Endothelial cell of umbilical vein (primary cell): ENCODE data around the gene VANGL1. TPM values are rescaled to one million over a fixed set of nuclear protein-coding genes. Genes with fewer than 3 reads are reported as not detected.

ENCODE experiments used
- BruUV-seq: library from RNA; stranded (reverse); fragments of 400-500 nt; replicated peaks from 2 replicates; lab custom pipeline; 2021; lab: Mats Ljungman, UMichigan
- CTCF ChIA-PET: fragments of 300-600, 350-600 bp; sonication (Branson Sonifier 250); formaldehyde crosslinking; loops from one replicate; lab custom pipeline; 2021; ENCODE audit warnings: antibody characterized with exemption, inconsistent platforms; lab: Charles Lee
- POLR2A ChIA-PET: fragments of 300-600, 350-600 bp; sonication (Branson Sonifier 250); formaldehyde crosslinking; loops from one replicate; lab custom pipeline; 2021; ENCODE audit warnings: antibody characterized with exemption, inconsistent platforms; lab: Charles Lee
- DNase-seq: peaks from one replicate; pipeline ENCODE4 v3.0.0-alpha.2; 2011; ENCODE audit warnings: low read depth, low spot score
- FAIRE-seq: peaks from 2 replicates; lab custom pipeline; 2011; peaks lifted over from hg19 to GRCh38; lab: Jason Lieb, UNC
- H2AFZ ChIP-seq: 2 replicates; pipeline ENCODE4 v1.6.0; 2012; ENCODE audit warnings: low read depth, low read length, control low read depth, inconsistent platforms
- H3K27ac ChIP-seq: 2 replicates; pipeline ENCODE4 v1.5.1; 2011; ENCODE audit warnings: low read depth, mild to moderate bottlenecking, control low read depth, low read length, moderate library complexity; ENCODE audit not compliant: insufficient read depth
- H3K27me3 ChIP-seq, 2 experiments: 2 replicates each; pipeline versions ENCODE4 v1.6.0 to v1.6.1; 2011; ENCODE audit warnings: low read length in 2 of 2, mixed read lengths in 1 of 2; ENCODE audit not compliant: control insufficient read depth in 2 of 2, insufficient read depth in 2 of 2
- H3K36me3 ChIP-seq, 2 experiments: 2 replicates in 1 of 2; 3 replicates in 1 of 2; pipeline ENCODE4 v1.5.1; 2011; ENCODE audit warnings: low read length in 2 of 2, mild to moderate bottlenecking in 1 of 2, moderate library complexity in 1 of 2; ENCODE audit not compliant: control insufficient read depth in 2 of 2, insufficient read depth in 2 of 2; ENCODE audit errors: extremely low read depth in 1 of 2
- H3K4me1 ChIP-seq: 3 replicates; pipeline ENCODE4 v1.5.1; 2011; ENCODE audit warnings: mild to moderate bottlenecking, low read length; ENCODE audit not compliant: control insufficient read depth, insufficient read depth; ENCODE audit errors: extremely low read depth
- H3K4me2 ChIP-seq: 2 replicates; pipeline ENCODE4 v1.6.1; 2011; ENCODE audit warnings: low read length, control low read depth, mixed read lengths; ENCODE audit not compliant: insufficient read depth
- H3K4me3 ChIP-seq, 3 experiments: fragments of 200-600 bp in 1 of 3; sonication (generic), shearing (Covaris generic) in 1 of 3; replicated peaks in 1 of 3; 2 replicates each; pipeline ENCODE4 v1.5.1; 2011 to 2016; ENCODE audit warnings: control low read depth in 3 of 3, low read length in 3 of 3, mild to moderate bottlenecking in 2 of 3, inconsistent platforms in 1 of 3, low read depth in 1 of 3, moderate library complexity in 1 of 3; ENCODE audit not compliant: insufficient read depth in 1 of 3
- H3K79me2 ChIP-seq: 2 replicates; pipeline ENCODE4 v1.6.0; 2012; ENCODE audit warnings: low read length, inconsistent platforms; ENCODE audit not compliant: control insufficient read depth, insufficient read depth
- H3K9ac ChIP-seq: replicated peaks from 2 replicates; pipeline ENCODE3; 2011; ENCODE audit warnings: low read length, control low read depth; ENCODE audit not compliant: insufficient read depth; ENCODE audit errors: extremely low read depth
- H3K9me1 ChIP-seq: replicated peaks from 3 replicates; pipeline ENCODE4 v1.6.0; 2011; ENCODE audit warnings: mild to moderate bottlenecking, low read length; ENCODE audit not compliant: control insufficient read depth, insufficient read depth; ENCODE audit errors: extremely low read depth
- H3K9me3 ChIP-seq: replicated peaks from 2 replicates; pipeline ENCODE4 v1.5.1; 2012; ENCODE audit warnings: low read length, inconsistent platforms; ENCODE audit not compliant: control insufficient read depth, insufficient read depth
- H4K20me1 ChIP-seq: replicated peaks from 2 replicates; pipeline ENCODE3; 2011; ENCODE audit warnings: mild to moderate bottlenecking, low read length; ENCODE audit not compliant: control insufficient read depth, insufficient read depth; ENCODE audit errors: extremely low read depth
- FOS ChIP-seq: IDR thresholded peaks from 2 replicates; pipeline ENCODE4 v1.6.1; 2011; ENCODE audit warnings: mild to moderate bottlenecking, low read length, moderate library complexity, borderline replicate concordance; ENCODE audit not compliant: insufficient read depth
- POLR2AphosphoS5 ChIP-seq: IDR thresholded peaks from 2 replicates; pipeline ENCODE4 v1.6.1; 2012; ENCODE audit warnings: low read depth, mild to moderate bottlenecking, control low read depth, low read length, moderate library complexity; ENCODE audit not compliant: insufficient read depth
- dilution Hi-C: fragments of 300-500 bp; cut with MboI; formaldehyde crosslinking; loops from one replicate; pipeline ENCODE4 v1.15.0; 2019; ENCODE audit warnings: low sequenced_read_pairs; ENCODE audit not compliant: extremely low pct_ligation_motif_present
- intact Hi-C: fragments of 100-400 bp; cut with micrococcal nuclease; formaldehyde crosslinking; loops from one replicate; pipeline ENCODE4 v1.10.0; 2022
- polyA plus RNA-seq, 4 experiments: library from polyadenylated mRNA; depleted of rRNA in 3 of 4; stranded (reverse) in 3 of 4; unstranded in 1 of 4; fragments of >200 nt; gene quantifications; 2 replicates each; pipeline versions ENCODE4 v1.2.1 to v1.2.3, GENCODE V29; 2011 to 2012; ENCODE audit warnings: missing spikeins in 1 of 4
- total RNA-seq: library from RNA; stranded (reverse); gene quantifications from 2 replicates; pipeline ENCODE4 v1.2.3, GENCODE V29; 2021

VANGL1 gene
- total and polyA plus RNA-seq, 2 donors (not counting 3 experiments of a cell fraction or from before 2014, with no cell fraction given) = 15.0 to 24.8 TPM

GRCh38 chr1:115690972-115691371 is 49.2 kb downstream of the VANGL1 start:
- no peak overlapping the region for H3K9ac ChIP-seq
- no peak overlapping the region for H3K4me2 ChIP-seq
- DNase-seq = no peak
- no peaks in the 10 kb centered on the region for H3K27me3 ChIP-seq
- no peak overlapping the region for H3K4me3 ChIP-seq
- peaks cover 3 to 12% of the 10 kb centered on the region in 2 experiments for H3K36me3 ChIP-seq
- intact Hi-C loops = loop anchor here (5.0 kb wide), 1 partner anchor 49 kb away; the partner anchor contains the start of gene VANGL1
- no peaks in the 10 kb centered on the region for H3K4me1 ChIP-seq
- dilution Hi-C loops = no loop called here
- TF ChIP-seq FOS = no peak
- H3K79me2 ChIP-seq = no peaks in the 10 kb centered on the region
- H3K27ac ChIP-seq = no peak overlapping the region
- H2AFZ ChIP-seq = no peak overlapping the region
- H4K20me1 ChIP-seq = no peaks in the 10 kb centered on the region
- ChIA-PET CTCF (interaction anchor here (0.9 to 5.8 kb wide), 3 partner anchors 16 to 95 kb away, joined by 3 to 24 read pairs (median 3); no protein-coding TSS in a partner anchor), POLR2A (no interaction called here)
- H3K9me3 ChIP-seq = no peaks in the 10 kb centered on the region
- FAIRE-seq = no peak
- no TSS peak for BruUV-seq
- no peaks in the 10 kb centered on the region for H3K9me1 ChIP-seq

DNA sequence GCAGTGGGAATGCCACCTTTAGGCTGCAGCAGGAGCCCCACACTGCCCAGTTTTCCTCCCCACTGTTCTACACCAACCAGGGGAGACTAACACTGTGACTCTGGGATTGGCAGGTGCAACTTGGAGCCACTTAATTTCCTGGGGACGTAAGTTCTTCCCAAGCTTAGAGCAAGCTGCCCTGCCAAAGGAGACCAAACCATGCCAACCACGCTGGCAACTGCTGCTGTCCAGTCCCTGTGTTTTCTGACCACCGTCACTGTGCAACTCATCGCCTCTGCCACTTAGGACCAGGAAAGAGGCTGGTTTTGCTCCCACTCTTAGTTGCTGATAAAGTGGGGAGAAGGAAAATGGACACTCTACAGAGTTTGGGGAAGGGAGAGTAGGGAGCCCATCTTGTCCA is 50.5 kb downstream of the VANGL1 start:
- FAIRE-seq (no peak), DNase-seq (no peak)
- no peaks in the 10 kb centered on the region for H3K9me3 ChIP-seq
- no peaks in the 10 kb centered on the region for H3K79me2 ChIP-seq
- H3K4me1 ChIP-seq = no peaks in the 10 kb centered on the region
- H3K9ac ChIP-seq = no peak overlapping the region
- dilution Hi-C loops = no loop called here
- H3K27ac ChIP-seq = no peak overlapping the region
- no peaks in the 10 kb centered on the region for H3K9me1 ChIP-seq
- no TSS peak for BruUV-seq
- TF ChIP-seq POLR2AphosphoS5 = no peak
- ChIA-PET POLR2A (no interaction called here), CTCF (interaction anchor here (2.6 to 5.8 kb wide), 2 partner anchors 14 to 84 kb away, joined by 9 to 24 read pairs; no protein-coding TSS in a partner anchor)
- H3K4me3 ChIP-seq = no peak overlapping the region
- H3K27me3 ChIP-seq = no peaks in the 10 kb centered on the region
- peaks cover 3 to 12% of the 10 kb centered on the region in 2 experiments for H3K36me3 ChIP-seq
- no peaks in the 10 kb centered on the region for H4K20me1 ChIP-seq
- H3K4me2 ChIP-seq = no peak overlapping the region
- H2AFZ ChIP-seq = no peak overlapping the region
- intact Hi-C loops = loop anchor here (5.0 kb wide), 1 partner anchor 50 kb away; the partner anchor contains the start of gene VANGL1
